Left ventricle myocardium superior (tissue), 1 donor: ENCODE measurements around the gene TLE6. TPM values are rescaled to one million over a fixed set of nuclear protein-coding genes. Genes with fewer than 3 reads are reported as not detected.
"Not testable (repeated sequence)": the region's sequence is repeated elsewhere in the genome, so short reads cannot be mapped to it uniquely, and the experiment has no call there.

Experiments
- ATAC-seq: fragments of 200-7000 bp; cut with Tn5 transposase; one replicate; pipeline ENCODE4 v1.9.1; 2020; ENCODE audit warnings: mild to moderate bottlenecking, moderate library complexity
- DNase-seq: peaks from one replicate; pipeline ENCODE4 v3.0.0-alpha.2; 2020
- intact Hi-C: fragments of 100-400 bp; cut with micrococcal nuclease; formaldehyde crosslinking; loops from one replicate; pipeline ENCODE4 v1.11.0; 2022
- long read RNA-seq: library from polyadenylated mRNA; unstranded; transcript quantifications from one replicate; pipeline ENCODE4 v2.0.0, GENCODE V29; 2021
- total RNA-seq: library from RNA; stranded (reverse); fragmentation: NEBNext Ultra II Directional; extraction: Animal tissue kit (Norgen Biotek cat#: 25700); gene quantifications from one replicate; pipeline ENCODE4 v1.2.1, GENCODE V29; 2021
- donor health status: DM: no; HTN: yes; CAD: no; lungs with severe emphysema.

TLE6 gene
- 0.30 TPM for total RNA-seq
- long read RNA-seq: 0 reads

DNA sequence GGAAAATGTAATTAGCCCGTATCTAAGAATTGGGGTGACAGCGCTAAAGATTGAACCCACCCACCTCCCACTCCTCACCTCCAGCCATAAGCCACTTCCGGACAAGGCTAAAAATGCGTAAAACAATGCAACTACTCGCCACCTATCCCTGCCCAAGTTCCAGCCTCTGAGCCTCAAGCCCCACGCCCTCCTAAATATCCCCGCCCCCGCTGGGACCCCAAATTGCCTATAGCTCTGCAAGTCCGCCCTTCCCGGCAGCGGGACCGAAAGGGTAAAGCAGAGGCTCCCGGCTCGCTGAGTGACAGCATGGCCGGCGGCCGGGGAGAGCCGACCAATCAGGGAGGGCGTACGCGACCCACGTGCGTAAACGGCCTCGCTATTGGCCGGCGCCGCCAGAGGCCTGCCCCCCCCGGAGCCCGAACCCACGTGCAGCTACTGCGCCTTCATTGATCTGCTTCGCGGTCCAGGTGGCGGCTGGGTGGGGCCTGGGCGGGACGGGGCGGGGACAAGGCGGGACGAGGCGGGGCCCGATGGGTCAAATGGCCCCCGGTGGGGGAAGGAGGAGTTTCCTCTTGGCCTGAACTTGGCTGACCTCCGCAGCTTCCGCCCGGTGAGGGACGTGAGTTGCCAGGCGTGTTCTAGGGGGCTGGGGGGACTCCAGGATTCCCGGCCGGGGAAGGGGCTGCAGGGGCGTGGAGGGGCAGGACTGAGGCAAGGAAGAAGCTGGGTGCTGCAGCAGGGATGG lies at the start of gene TLE6:
Gene TLE6, plus strand, starts transcription at position 564 of the 745 bp plus-strand sequence. CDS start 670 bp downstream, outside the sequence.
- intact Hi-C loops: no loop called here

DNA sequence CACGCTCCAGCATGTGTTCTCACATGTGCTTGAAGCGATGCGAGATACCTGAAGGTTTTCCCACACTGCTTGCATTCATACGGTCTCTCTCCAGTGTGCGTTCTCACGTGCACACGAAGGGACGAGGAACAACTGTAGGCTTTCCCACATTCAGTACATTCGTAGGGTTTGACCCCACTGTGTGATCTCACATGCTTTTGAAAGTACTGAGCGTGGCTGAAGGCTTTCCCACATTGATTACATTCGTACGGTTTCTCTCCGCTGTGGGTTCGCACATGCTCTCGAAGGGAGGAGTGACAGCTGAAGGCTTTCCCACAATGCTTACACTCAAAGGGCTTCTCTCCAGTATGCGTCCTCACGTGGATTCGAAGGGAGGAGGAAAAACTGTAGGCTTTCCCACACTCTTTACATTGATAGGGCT lies 43.9 kb upstream of the TLE6 start:
- no peak for DNase-seq
- no peak for ATAC-seq
- intact Hi-C loops: no loop called here

More for the DNA sequence above, at the start of gene TLE6:
- peak; percentile 98 for DNase-seq
- ATAC-seq: peak; percentile 92

DNA sequence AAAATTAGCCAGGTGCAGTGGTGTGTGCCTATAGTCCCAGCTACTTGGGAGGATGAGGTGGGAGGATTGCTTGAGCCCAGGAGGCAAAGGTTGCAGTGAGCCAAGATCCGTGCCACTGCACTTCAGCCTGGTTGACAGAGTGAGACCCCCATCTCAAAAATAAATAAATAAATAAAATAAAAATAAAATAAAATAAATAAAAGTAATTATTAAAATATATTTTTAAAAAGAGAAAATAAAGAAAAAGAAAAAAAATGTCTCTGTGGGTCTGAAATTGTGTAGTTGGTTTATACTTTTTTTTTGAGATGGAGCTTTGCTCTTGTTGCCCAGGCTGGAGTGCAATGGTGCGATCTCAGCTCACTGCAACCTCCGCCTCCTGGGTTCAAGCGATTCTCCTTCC lies 41.5 kb upstream of the TLE6 start:
- DNase-seq, intact Hi-C loops, ATAC-seq: not testable (repeated sequence)

GRCh38 chr19:2942928-2943640 lies 34.3 kb upstream of the TLE6 start:
- intact Hi-C loops: no loop called here
- DNase-seq: no peak
- ATAC-seq: no peak

GRCh38 chr19:2944403-2944774 lies 33.0 kb upstream of the TLE6 start:
- no peak for ATAC-seq
- intact Hi-C loops: no loop called here
- no peak for DNase-seq

- intact Hi-C loops: no loop called here
- peak; percentile 99 for ATAC-seq
- DNase-seq: peak; percentile 99
These were observed 32.4 kb upstream of the TLE6 start, which contains the start of gene ZNF77 for GRCh38 chr19:2944775-2945574. ZNF77 (minus strand) TSS chr19:2944971; CDS start chr19:2944840, 131 bp downstream.

- ATAC-seq (no peak), DNase-seq (no peak)
- intact Hi-C loops: no loop called here
These were observed 31.7 kb upstream of the TLE6 start for GRCh38 chr19:2945575-2946184.

DNA sequence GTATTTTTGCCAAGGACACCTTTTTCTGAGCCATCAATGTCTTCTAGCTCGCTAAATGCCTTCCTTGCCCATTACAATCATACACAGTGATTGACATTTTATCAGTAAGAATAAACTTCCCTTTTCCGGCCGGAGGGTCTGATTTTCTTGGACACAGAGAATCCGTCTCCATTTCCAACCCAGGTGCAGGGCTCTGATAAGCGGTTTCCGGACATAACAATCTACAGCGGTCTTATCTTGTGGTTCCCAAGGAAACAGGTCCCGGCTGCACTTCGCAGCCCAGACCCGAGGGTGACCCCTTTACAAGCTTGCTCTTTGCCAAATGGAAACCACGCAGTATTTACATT lies 27.5 kb upstream of the TLE6 start:
- DNase-seq: no peak
- peak; percentile 13 for ATAC-seq

GRCh38 chr19:2950286-2951124 lies 26.9 kb upstream of the TLE6 start:
- intact Hi-C loops: loop anchor here (10.0 kb wide), 1 partner anchor 204 kb away; no protein-coding TSS in a partner anchor
- DNase-seq (peak; percentile 100), ATAC-seq (peak; percentile 96)

More for the DNA sequence above, 27.5 kb upstream of the TLE6 start:
- intact Hi-C loops: loop anchor here (10.0 kb wide), 1 partner anchor 205 kb away; no protein-coding TSS in a partner anchor

DNA sequence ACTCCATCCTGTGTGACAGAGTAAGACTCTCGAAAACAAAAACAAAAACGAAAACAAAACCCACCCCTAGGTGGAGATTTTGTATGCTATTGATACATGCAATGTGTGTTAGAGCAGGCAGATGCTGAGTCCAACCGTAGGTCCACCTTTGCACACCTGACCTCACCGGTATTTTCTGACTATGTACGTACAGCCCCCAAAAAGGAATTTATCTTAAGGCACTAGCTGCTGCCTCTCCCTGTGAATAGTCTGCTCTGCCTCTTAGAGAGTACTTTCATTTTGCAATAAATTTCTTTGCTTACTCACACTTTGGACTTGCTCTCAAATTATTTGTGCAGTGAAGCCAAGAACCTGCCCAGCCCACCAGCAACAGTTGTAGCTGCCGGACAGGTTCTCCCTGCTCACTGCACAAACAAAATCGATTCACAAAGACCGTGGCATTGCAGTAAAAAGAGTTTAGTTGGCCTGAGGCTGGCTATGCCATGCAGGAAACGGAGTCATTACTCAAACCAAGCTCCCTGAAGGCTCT lies 24.3 kb upstream of the TLE6 start:
- no peak for ATAC-seq
- DNase-seq: no peak
- intact Hi-C loops: loop anchor here (10.0 kb wide), 1 partner anchor 202 kb away; no protein-coding TSS in a partner anchor

GRCh38 chr19:2957160-2957559 lies 20.2 kb upstream of the TLE6 start:
- DNase-seq (no peak), ATAC-seq (no peak)
- intact Hi-C loops: loop anchor here (10.0 kb wide), 1 partner anchor 198 kb away; no protein-coding TSS in a partner anchor

GRCh38 chr19:2960120-2960519 lies 17.2 kb upstream of the TLE6 start:
- ATAC-seq (no peak), DNase-seq (no peak)
- intact Hi-C loops: no loop called here

DNA sequence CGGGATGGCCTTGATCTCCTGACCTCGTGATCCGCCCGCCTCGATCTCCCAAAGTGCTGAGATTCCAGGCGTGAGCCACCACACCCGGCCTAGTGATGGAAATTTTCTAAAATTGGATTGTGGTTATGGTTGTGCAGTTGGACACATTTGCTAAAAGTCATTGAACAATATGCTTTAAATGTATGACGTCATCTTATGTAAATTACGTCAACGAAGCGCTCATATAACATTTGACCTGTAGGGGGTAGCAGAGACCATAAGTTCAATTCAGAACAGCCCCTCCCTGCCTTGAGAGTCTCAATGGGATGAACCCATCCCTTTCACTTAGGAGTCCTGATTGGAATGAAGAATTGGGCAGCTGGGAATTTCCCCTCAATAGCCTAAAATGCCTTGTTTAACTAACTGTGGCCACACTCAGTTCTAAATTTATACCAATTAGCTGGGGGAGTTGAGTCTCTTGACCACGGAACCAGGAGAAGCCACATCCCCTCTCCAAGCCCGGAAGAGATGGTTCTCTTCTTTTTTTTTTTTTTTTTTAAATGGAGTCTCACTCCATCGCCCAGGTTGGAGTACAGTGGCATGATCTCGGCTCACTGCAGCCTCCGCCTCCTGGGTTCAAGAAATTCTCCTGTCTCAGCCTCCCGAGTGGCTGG lies 15.2 kb upstream of the TLE6 start:
- intact Hi-C loops: no loop called here
- no peak for DNase-seq
- ATAC-seq: peak; percentile 87

DNA sequence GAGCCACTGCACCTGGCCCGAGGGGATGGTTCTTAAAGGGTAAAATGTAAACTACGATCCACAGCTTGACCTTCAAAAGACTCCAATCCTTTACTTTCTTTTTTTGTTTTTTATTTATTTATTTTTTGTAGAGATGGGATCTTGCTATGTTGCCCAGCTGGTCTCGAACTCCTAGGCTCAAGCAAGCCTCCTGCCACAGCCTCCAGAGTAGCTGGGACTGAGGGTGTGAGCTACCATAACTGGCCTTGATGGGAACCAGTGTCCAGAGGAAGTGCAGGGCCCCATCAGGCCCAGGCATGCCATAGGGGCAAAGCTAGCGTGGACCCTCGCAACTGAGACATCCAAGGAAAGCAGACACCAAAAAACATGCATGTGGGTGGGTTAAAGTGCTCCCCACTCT lies 14.2 kb upstream of the TLE6 start:
- ATAC-seq: no peak
- no peak for DNase-seq
- intact Hi-C loops: no loop called here

- intact Hi-C loops, DNase-seq, ATAC-seq: not testable (repeated sequence)
These were observed 13.7 kb upstream of the TLE6 start for GRCh38 chr19:2963631-2964030.

- DNase-seq (no peak), ATAC-seq (no peak)
- intact Hi-C loops: no loop called here
These were observed 12.5 kb upstream of the TLE6 start for GRCh38 chr19:2964874-2965273.

GRCh38 chr19:2967972-2968371 lies 9.4 kb upstream of the TLE6 start:
- DNase-seq: no peak
- ATAC-seq: no peak
- intact Hi-C loops: no loop called here
